Activated naive CD4-positive, alpha-beta T cell (primary cell): ENCODE results near the gene CNN3.
"Not testable (repeated sequence)": the region's sequence is repeated elsewhere in the genome, so short reads cannot be mapped to it uniquely, and the experiment has no call there.

Experiments
- DNase-seq, 4 experiments: peaks; one replicate each; lab custom pipeline; 2025; lab: John Stamatoyannopoulos, UW

The CNN3 gene

GRCh38 chr1:94949681-94950661 is 23.1 kb upstream of the CNN3 start:
- DNase-seq = no peak

- DNase-seq = no peak
These were observed 20.5 kb upstream of the CNN3 start for GRCh38 chr1:94947437-94947836.

- DNase-seq = no peak
These were observed 20.0 kb upstream of the CNN3 start for GRCh38 chr1:94946886-94947285.

- DNase-seq = no peak
These were observed 15.5 kb upstream of the CNN3 start for GRCh38 chr1:94942171-94943128.

- not testable (repeated sequence) for DNase-seq
These were observed 14.6 kb upstream of the CNN3 start for GRCh38 chr1:94941480-94941879.

- DNase-seq = no peak
These were observed 13.8 kb upstream of the CNN3 start for GRCh38 chr1:94940738-94941137.

GRCh38 chr1:94937820-94938219 is 10.9 kb upstream of the CNN3 start:
- DNase-seq = no peak

- no peak for DNase-seq
These were observed 10.1 kb upstream of the CNN3 start for GRCh38 chr1:94936861-94937620.

GRCh38 chr1:94935476-94935875 is 8.6 kb upstream of the CNN3 start:
- DNase-seq = no peak

GRCh38 chr1:94935034-94935433 is 8.1 kb upstream of the CNN3 start:
- no peak for DNase-seq

- DNase-seq = no peak
These were observed 7.6 kb upstream of the CNN3 start for GRCh38 chr1:94934551-94934950.

GRCh38 chr1:94931254-94931841 is 4.4 kb upstream of the CNN3 start:
- no peak for DNase-seq

GRCh38 chr1:94929351-94930217 is 2.7 kb upstream of the CNN3 start:
- no peak for DNase-seq

GRCh38 chr1:94928293-94928939 is 1.5 kb upstream of the CNN3 start:
- DNase-seq = no peak

GRCh38 chr1:94927405-94928175 is 680 bp upstream of the CNN3 start:
- DNase-seq = no peak

- DNase-seq = peak in 3 of 4 experiments; percentile 6 to 25 (median 8)
These were observed 590 bp downstream of the CNN3 start for GRCh38 chr1:94926126-94926914.

- no peak for DNase-seq
These were observed 1.3 kb downstream of the CNN3 start for GRCh38 chr1:94925561-94926125.

GRCh38 chr1:94925004-94925403 is 1.9 kb downstream of the CNN3 start:
- no peak for DNase-seq
